ENCODE data around the gene YPEL2. TPM values are rescaled to one million over a fixed set of nuclear protein-coding genes. Genes with fewer than 3 reads are reported as not detected.

The YPEL2 gene
- total RNA-seq, 1 experiment from 2014 or later = 6.1 TPM

- Histone ChIP-seq H3K27ac (ENCODE audit: low read length) (no peak overlapping the region), H3K4me1 (ENCODE audit: low read length) (peaks cover 26% of the 10 kb centered on the region), H3K79me2 (ENCODE audit: low read length) (no peaks in the 10 kb centered on the region), H4K20me1 (ENCODE audit: insufficient read depth, low read depth, low read length) (no peaks in the 10 kb centered on the region; the same call in none of the 2 replicates), H3K9me3 (ENCODE audit: low read length) (no peaks in the 10 kb centered on the region), H2AFZ (ENCODE audit: low read length) (no peak overlapping the region), H3K27me3 (ENCODE audit: low read length) (no peaks in the 10 kb centered on the region), H3K4me3 (ENCODE audit: low read length) (no peak overlapping the region), H3K9me2 (replicated peaks; ENCODE audit: insufficient read depth, low read length) (no peaks in the 10 kb centered on the region), H3K9ac (ENCODE audit: low read length) (no peak overlapping the region), H3K36me3 (ENCODE audit: insufficient read depth, low read length) (no peaks in the 10 kb centered on the region), H3K4me2 (ENCODE audit: low read depth, low read length, poor library complexity, severe bottlenecking) (peak overlapping the region; percentile 34)
- DNase-seq = no peak
These were observed 40.1 kb downstream of the YPEL2 start for GRCh38 chr17:59371416-59372100.

- no peaks in the 10 kb centered on the region for H3K27me3 ChIP-seq (ENCODE audit: low read length)
- no peak for DNase-seq
- no peaks in the 10 kb centered on the region for H3K36me3 ChIP-seq (ENCODE audit: insufficient read depth, low read length)
- no peak overlapping the region for H3K9ac ChIP-seq (ENCODE audit: low read length)
- no peak overlapping the region for H3K27ac ChIP-seq (ENCODE audit: low read length)
- no peak overlapping the region for H3K4me3 ChIP-seq (ENCODE audit: low read length)
- H3K4me1 ChIP-seq (ENCODE audit: low read length) = peaks cover 26% of the 10 kb centered on the region
- H3K9me2 ChIP-seq (replicated peaks; ENCODE audit: insufficient read depth, low read length) = no peaks in the 10 kb centered on the region
- no peaks in the 10 kb centered on the region for H3K9me3 ChIP-seq (ENCODE audit: low read length)
- no peak overlapping the region for H2AFZ ChIP-seq (ENCODE audit: low read length)
- peak overlapping the region; percentile 34 for H3K4me2 ChIP-seq (ENCODE audit: low read depth, low read length, poor library complexity, severe bottlenecking)
- no peaks in the 10 kb centered on the region; the same call in none of the 2 replicates for H4K20me1 ChIP-seq (ENCODE audit: insufficient read depth, low read depth, low read length)
- H3K79me2 ChIP-seq (ENCODE audit: low read length) = no peaks in the 10 kb centered on the region
These were observed 40.8 kb downstream of the YPEL2 start for GRCh38 chr17:59372138-59372751.

GRCh38 chr17:59373882-59374495, 42.5 kb downstream of the YPEL2 start:
- H3K4me2 ChIP-seq (ENCODE audit: low read depth, low read length, poor library complexity, severe bottlenecking) = no peak overlapping the region
- no peaks in the 10 kb centered on the region for H3K27me3 ChIP-seq (ENCODE audit: low read length)
- H3K27ac ChIP-seq (ENCODE audit: low read length) = no peak overlapping the region
- H2AFZ ChIP-seq (ENCODE audit: low read length) = no peak overlapping the region
- no peak overlapping the region for H3K9ac ChIP-seq (ENCODE audit: low read length)
- H3K9me2 ChIP-seq (replicated peaks; ENCODE audit: insufficient read depth, low read length) = no peaks in the 10 kb centered on the region
- no peaks in the 10 kb centered on the region for H3K36me3 ChIP-seq (ENCODE audit: insufficient read depth, low read length)
- H3K79me2 ChIP-seq (ENCODE audit: low read length) = no peaks in the 10 kb centered on the region
- H3K4me1 ChIP-seq (ENCODE audit: low read length) = peaks cover 26% of the 10 kb centered on the region
- no peak overlapping the region for H3K4me3 ChIP-seq (ENCODE audit: low read length)
- H4K20me1 ChIP-seq (ENCODE audit: insufficient read depth, low read depth, low read length) = no peaks in the 10 kb centered on the region; the same call in none of the 2 replicates
- no peak for DNase-seq
- H3K9me3 ChIP-seq (ENCODE audit: low read length) = no peaks in the 10 kb centered on the region

DNA sequence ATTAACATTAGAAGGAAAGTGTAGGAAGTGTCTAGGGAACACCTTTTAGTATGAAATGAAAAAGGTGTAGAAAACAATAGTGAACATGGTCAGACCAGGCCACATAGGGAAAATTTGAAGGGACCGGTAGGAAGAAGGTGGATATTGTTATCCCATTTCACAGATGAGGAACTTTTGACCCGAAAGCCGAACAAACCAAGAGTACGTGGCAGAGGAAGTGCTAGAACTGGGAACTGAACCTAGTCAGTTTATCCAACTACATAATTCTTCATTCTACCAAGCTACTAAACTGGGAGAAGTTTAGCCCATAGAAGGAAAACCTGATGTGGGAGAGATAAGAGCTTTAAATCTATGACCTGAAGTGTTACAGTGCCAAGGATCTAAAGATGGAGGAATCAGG, 43.2 kb downstream of the YPEL2 start:
- Histone ChIP-seq H3K9me2 (replicated peaks; ENCODE audit: insufficient read depth, low read length) (no peaks in the 10 kb centered on the region), H3K4me3 (ENCODE audit: low read length) (no peak overlapping the region), H3K27ac (ENCODE audit: low read length) (no peak overlapping the region), H3K9me3 (ENCODE audit: low read length) (no peaks in the 10 kb centered on the region), H3K9ac (ENCODE audit: low read length) (no peak overlapping the region), H3K4me2 (ENCODE audit: low read depth, low read length, poor library complexity, severe bottlenecking) (no peak overlapping the region), H4K20me1 (ENCODE audit: insufficient read depth, low read depth, low read length) (no peaks in the 10 kb centered on the region; the same call in none of the 2 replicates), H2AFZ (ENCODE audit: low read length) (no peak overlapping the region), H3K27me3 (ENCODE audit: low read length) (no peaks in the 10 kb centered on the region), H3K79me2 (ENCODE audit: low read length) (no peaks in the 10 kb centered on the region), H3K36me3 (ENCODE audit: insufficient read depth, low read length) (no peaks in the 10 kb centered on the region), H3K4me1 (ENCODE audit: low read length) (peaks cover 26% of the 10 kb centered on the region)
- no peak for DNase-seq

- H3K9me2 ChIP-seq (replicated peaks; ENCODE audit: insufficient read depth, low read length) = no peaks in the 10 kb centered on the region
- no peak overlapping the region for H3K27ac ChIP-seq (ENCODE audit: low read length)
- no peak overlapping the region for H3K4me2 ChIP-seq (ENCODE audit: low read depth, low read length, poor library complexity, severe bottlenecking)
- H2AFZ ChIP-seq (ENCODE audit: low read length) = no peak overlapping the region
- H3K36me3 ChIP-seq (ENCODE audit: insufficient read depth, low read length) = no peaks in the 10 kb centered on the region
- no peaks in the 10 kb centered on the region for H3K79me2 ChIP-seq (ENCODE audit: low read length)
- H3K4me3 ChIP-seq (ENCODE audit: low read length) = no peak overlapping the region
- H3K9me3 ChIP-seq (ENCODE audit: low read length) = no peaks in the 10 kb centered on the region
- no peak overlapping the region for H3K9ac ChIP-seq (ENCODE audit: low read length)
- DNase-seq = no peak
- H4K20me1 ChIP-seq (ENCODE audit: insufficient read depth, low read depth, low read length) = peaks cover 4% of the 10 kb centered on the region
- H3K4me1 ChIP-seq (ENCODE audit: low read length) = peaks cover 26% of the 10 kb centered on the region
- H3K27me3 ChIP-seq (ENCODE audit: low read length) = no peaks in the 10 kb centered on the region
These were observed 44.4 kb downstream of the YPEL2 start for GRCh38 chr17:59375857-59376256.

DNA sequence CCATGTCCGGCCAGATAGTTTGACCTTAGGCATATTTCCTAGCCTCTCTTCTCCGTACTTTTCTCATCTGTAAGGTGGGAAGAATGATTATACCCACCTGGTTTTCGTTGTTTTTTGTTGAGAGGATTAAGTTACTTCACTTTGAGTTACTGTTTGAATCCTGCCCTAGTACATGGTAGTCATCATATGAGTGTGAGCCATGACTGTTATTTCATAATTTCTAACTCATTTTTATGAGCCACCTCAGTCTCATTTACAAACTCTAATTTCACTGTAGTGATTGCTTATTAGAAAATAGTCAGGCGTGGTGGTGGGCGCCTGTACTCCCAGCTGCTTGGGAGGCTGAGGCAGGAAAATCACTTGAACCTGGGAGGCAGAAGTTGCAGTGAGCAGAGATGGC, 45.1 kb downstream of the YPEL2 start:
- Histone ChIP-seq H2AFZ (ENCODE audit: low read length) (no peak overlapping the region), H3K4me3 (ENCODE audit: low read length) (no peak overlapping the region), H3K9me2 (replicated peaks; ENCODE audit: insufficient read depth, low read length) (no peaks in the 10 kb centered on the region), H3K4me2 (ENCODE audit: low read depth, low read length, poor library complexity, severe bottlenecking) (no peak overlapping the region), H3K9ac (ENCODE audit: low read length) (no peak overlapping the region), H3K4me1 (ENCODE audit: low read length) (peaks cover 19% of the 10 kb centered on the region), H3K27ac (ENCODE audit: low read length) (no peak overlapping the region), H3K9me3 (ENCODE audit: low read length) (no peaks in the 10 kb centered on the region), H3K36me3 (ENCODE audit: insufficient read depth, low read length) (no peaks in the 10 kb centered on the region), H3K27me3 (ENCODE audit: low read length) (no peaks in the 10 kb centered on the region), H4K20me1 (ENCODE audit: insufficient read depth, low read depth, low read length) (peaks cover 4% of the 10 kb centered on the region), H3K79me2 (ENCODE audit: low read length) (no peaks in the 10 kb centered on the region)
- no peak for DNase-seq

DNA sequence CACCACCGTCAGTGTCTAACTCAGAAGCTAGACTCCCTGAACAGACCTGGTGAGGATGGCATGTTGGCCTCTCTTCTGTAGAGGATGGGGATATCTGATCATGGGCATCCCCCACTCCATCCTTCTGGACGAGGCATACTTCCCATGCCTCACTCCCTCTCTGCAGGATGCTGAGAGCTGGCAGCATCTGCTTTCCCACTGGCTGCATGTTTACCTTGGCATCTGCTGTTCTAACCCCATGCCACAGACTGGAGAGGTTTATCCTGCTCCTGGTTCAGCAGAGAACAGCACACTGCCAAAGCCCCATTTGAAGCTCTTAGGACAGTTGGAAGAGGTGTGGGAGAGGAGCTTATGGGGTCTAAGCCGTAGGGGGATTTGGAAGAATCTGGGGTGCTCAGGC, 46.0 kb downstream of the YPEL2 start:
- H3K79me2 ChIP-seq (ENCODE audit: low read length) = no peaks in the 10 kb centered on the region
- no peak for DNase-seq
- H3K27me3 ChIP-seq (ENCODE audit: low read length) = no peaks in the 10 kb centered on the region
- H3K9me2 ChIP-seq (replicated peaks; ENCODE audit: insufficient read depth, low read length) = no peaks in the 10 kb centered on the region
- H4K20me1 ChIP-seq (ENCODE audit: insufficient read depth, low read depth, low read length) = peaks cover 4% of the 10 kb centered on the region
- no peaks in the 10 kb centered on the region for H3K36me3 ChIP-seq (ENCODE audit: insufficient read depth, low read length)
- no peak overlapping the region for H3K27ac ChIP-seq (ENCODE audit: low read length)
- H3K9me3 ChIP-seq (ENCODE audit: low read length) = no peaks in the 10 kb centered on the region
- no peak overlapping the region for H3K9ac ChIP-seq (ENCODE audit: low read length)
- no peak overlapping the region for H3K4me2 ChIP-seq (ENCODE audit: low read depth, low read length, poor library complexity, severe bottlenecking)
- H3K4me1 ChIP-seq (ENCODE audit: low read length) = peaks cover 10% of the 10 kb centered on the region
- no peak overlapping the region for H3K4me3 ChIP-seq (ENCODE audit: low read length)
- H2AFZ ChIP-seq (ENCODE audit: low read length) = no peak overlapping the region

GRCh38 chr17:59378675-59379074, 47.2 kb downstream of the YPEL2 start:
- Histone ChIP-seq H3K9me3 (ENCODE audit: low read length) (no peaks in the 10 kb centered on the region), H3K4me3 (ENCODE audit: low read length) (no peak overlapping the region), H3K9ac (ENCODE audit: low read length) (no peak overlapping the region), H3K79me2 (ENCODE audit: low read length) (no peaks in the 10 kb centered on the region), H3K27me3 (ENCODE audit: low read length) (no peaks in the 10 kb centered on the region), H3K4me1 (ENCODE audit: low read length) (peaks cover 8% of the 10 kb centered on the region), H3K27ac (ENCODE audit: low read length) (no peak overlapping the region), H4K20me1 (ENCODE audit: insufficient read depth, low read depth, low read length) (peaks cover 4% of the 10 kb centered on the region), H3K36me3 (ENCODE audit: insufficient read depth, low read length) (no peaks in the 10 kb centered on the region), H2AFZ (ENCODE audit: low read length) (no peak overlapping the region), H3K9me2 (replicated peaks; ENCODE audit: insufficient read depth, low read length) (no peaks in the 10 kb centered on the region), H3K4me2 (ENCODE audit: low read depth, low read length, poor library complexity, severe bottlenecking) (no peak overlapping the region)
- DNase-seq = no peak

Data from Karpas-422 (cell line).